HG03520 (cell line): ENCODE data around the gene LSS.
"Not testable (repeated sequence)": the region's sequence is repeated elsewhere in the genome, so short reads cannot be mapped to it uniquely, and the experiment has no call there.

ENCODE experiments used
- ATAC-seq: cut with Tn5 transposase; IDR thresholded peaks from one replicate; pipeline ENCODE4 v1.9.1; 2021; ENCODE audit warnings: mild to moderate bottlenecking, moderate library complexity; ENCODE audit not compliant: unreplicated experiment

The LSS gene

DNA sequence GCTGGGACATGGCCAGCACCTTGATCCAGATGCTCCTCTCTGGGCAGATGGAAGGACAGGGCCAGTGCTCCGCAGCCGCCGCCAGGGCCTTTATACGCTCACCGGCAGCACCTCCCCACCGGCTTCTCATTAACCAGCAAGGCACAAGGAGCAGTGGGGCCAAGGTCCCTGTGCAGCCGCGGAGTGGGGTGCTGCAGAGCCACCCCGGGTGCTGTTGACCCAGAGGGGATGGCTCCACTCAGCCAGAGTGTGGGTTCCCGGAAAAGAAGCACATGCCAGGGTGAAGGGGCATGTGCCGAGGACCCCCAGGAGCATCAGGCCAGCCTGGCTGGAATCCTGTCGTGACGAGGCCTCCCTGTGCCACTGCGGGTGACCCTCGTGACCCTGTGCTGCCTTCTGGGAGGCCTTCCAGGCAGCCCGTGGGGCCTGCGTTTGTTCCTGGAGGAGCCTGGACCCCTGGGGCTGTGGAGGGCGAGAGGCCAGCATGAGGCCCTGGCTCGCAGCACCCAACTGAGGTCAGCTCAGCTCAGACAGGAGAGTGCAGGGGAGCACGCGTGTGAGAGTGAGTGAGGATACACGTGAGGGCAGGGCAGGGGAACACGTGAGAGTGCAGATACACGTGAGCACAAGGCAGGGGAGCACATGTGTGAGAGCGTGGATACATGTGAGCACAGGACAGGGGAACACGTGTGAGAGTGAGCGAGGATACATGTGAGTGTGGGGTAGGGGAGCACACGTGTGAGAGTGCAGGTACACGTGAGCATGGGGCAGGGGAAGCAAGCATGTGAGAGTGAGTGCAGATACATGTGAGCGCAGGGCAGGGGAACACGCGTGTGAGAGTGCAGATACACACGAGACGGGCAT is 72.8 kb downstream of the LSS start, which contains the start of gene FTCD:
FTCD (minus strand) TSS at position 66 of the 864 bp plus-strand sequence; CDS start at position 10, 56 bp downstream.
- no peak for ATAC-seq

- no peak for ATAC-seq
Measured at GRCh38 chr21:46154955-46155513, 73.5 kb downstream of the LSS start.

DNA sequence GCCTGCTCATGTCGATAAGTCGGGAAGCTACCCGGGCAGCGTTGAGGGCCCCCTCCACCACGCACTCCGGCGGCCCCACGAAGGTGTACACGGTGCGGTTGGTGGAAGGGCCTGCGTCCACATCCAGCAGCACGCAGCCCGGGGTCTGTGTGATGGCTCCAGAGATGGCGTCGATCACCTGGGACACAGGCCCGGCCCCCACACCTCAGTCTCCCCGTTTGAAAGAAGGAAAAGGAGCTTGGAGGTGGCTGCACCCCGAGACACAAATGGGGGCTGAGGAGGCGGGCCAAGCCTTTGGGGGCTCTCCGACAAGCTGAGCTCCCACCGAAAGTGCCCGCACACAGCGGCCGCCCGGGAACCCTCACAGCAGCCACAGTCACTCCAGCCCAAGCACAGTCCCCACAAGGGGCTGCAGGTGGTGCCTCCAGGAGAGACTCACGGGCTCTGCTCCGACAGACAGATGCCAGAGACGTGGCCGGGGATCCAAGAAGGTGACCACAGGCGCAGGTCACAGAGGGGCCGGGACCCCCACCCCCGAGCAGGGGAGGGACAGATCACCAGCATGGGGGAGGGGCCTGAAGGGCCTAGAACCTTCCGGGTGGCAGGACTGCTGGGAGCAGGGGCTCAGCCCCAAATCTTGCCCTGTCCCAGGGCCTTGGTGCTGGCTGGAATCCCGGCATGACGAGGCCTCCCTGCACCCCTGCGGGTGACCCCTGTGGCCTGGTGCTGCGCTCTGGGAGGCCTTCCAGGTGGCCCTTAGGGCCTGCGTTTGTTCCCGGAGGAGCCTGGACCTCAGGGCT is 74.2 kb downstream of the LSS start:
- no peak for ATAC-seq

- no peak for ATAC-seq
Measured at GRCh38 chr21:46153247-46154154, 75.1 kb downstream of the LSS start.

DNA sequence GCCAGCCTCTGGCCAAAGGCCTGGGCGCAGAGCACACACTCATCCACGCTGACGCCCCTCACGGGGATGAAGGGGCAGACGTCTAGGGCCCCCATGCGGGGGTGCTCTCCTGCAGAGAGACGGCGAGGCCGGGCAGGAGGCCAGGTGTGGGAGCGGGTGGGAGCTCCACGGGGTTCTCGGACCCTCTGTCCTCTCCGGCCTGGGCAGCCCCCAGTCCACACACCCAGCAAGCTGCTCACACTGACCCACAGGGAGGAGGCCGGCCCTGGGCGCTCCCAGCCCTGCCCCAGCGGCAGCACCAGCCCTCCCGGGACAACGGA is 75.7 kb downstream of the LSS start:
- ATAC-seq: no peak

DNA sequence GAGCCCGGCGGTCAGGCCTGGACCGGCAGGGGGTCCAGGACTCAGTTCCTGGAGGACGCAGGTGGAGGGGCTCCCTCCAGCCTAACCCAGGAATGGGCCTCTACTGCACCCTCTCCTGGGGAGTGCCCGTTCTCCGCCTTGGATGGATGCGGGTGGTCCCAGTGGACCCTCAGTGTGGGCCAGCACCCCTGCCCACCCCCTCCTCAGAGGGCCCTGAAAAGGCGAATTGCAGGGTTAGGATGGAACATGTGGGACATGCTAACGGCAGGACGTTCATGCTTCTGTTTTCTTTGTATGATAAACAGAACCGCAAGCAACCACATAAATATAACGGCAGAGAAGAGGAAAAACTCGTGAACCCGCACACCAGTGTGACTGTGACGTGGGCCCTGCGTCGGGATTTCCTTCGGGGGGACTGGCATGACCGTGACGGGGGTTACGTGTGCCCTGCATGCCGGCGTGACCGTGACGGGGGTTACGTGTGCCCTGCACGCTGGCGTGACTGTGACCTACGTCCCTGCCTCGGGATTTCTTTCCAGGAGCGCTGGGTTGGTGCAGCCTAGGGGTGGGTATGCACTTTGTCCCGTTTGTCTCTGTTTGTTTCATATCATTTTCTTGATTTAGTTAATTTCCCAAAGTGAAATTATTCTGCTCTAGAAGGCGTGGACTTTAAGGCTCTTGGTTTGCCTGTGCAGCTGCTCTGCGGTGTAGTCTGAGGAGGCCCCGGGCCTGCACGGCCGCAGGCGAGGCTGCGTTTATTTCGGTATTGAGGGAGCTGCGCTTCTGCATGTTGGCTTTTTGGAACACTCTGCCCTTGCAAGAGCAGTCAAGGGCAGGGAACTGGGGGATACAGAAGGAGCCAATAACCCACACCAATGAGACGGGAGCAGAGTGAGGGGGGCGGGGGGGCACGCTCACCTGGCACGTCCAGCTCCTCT is 76.3 kb downstream of the LSS start:
- no peak for ATAC-seq

GRCh38 chr21:46151261-46151988 is 77.1 kb downstream of the LSS start:
- ATAC-seq: no peak

DNA sequence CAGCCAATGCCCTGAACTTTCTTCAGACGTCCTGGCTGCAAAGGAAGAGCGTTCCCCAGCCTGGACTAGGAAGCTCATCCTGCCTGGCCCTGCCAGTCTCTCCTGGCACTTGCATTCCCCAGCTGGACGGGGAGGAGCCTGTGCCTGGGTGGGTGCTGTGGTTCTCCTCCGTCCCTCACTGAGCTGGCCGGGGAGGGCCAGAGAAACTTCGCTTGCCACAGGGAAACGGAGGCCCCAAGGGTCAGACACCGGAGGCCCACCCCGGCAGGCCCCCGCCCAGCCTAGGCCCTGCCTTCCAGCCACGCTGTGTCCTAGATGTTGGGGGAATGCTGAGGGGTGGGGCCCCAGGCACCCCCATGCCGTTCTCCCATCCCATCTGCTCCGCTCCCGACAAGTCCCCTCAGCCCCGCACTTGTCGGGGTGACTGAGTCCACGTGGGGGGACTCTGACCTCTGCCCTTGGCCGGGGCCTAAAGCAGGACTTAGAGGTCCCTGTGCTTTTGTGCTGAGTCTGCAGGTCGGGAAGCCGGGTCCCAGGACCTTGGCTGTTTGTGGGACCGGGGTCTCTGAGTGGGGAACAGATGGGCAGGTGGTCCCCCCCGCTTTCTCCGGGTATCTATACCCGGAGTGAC is 78.0 kb downstream of the LSS start:
- no peak for ATAC-seq

GRCh38 chr21:46150073-46150472 is 78.5 kb downstream of the LSS start:
- no peak for ATAC-seq

DNA sequence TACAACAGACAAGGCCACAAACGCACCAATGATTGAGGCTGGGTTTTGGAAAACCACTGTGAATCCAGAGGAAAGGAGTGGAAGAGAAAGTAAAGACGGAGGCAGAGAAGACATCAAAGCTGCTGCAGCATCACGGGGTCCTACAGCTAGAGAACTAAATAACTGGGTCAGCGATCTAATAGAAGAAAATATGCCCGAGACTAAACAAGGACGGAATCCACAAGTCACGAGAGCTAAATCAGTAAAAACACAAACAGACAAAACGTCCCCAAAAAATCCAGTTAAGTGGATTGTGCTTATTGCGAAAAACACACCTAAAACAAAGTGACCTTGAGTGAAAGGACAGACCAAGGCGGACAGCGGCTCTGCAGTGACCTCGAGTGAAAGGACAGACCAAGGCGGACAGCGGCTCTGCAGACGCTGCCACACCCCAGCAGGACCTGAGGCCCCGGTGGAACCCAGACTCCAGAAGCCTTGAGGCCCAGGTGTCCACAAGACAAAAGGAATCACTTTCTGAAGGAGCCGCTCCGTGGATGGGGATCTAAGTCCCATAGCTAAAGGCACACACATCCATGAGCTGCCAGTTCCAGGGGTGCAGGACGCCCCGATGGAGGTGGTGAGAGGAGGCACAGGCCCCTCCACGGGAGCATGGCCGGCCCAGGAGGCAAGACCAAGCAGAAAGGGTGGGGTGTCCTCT is 79.2 kb downstream of the LSS start:
- no peak for ATAC-seq

- no peak for ATAC-seq
Measured at GRCh38 chr21:46148106-46148505, 80.5 kb downstream of the LSS start.

- not testable (repeated sequence) for ATAC-seq
Measured at GRCh38 chr21:46147429-46147828, 81.1 kb downstream of the LSS start.

- no peak for ATAC-seq
Measured at GRCh38 chr21:46146856-46147255, 81.7 kb downstream of the LSS start.

DNA sequence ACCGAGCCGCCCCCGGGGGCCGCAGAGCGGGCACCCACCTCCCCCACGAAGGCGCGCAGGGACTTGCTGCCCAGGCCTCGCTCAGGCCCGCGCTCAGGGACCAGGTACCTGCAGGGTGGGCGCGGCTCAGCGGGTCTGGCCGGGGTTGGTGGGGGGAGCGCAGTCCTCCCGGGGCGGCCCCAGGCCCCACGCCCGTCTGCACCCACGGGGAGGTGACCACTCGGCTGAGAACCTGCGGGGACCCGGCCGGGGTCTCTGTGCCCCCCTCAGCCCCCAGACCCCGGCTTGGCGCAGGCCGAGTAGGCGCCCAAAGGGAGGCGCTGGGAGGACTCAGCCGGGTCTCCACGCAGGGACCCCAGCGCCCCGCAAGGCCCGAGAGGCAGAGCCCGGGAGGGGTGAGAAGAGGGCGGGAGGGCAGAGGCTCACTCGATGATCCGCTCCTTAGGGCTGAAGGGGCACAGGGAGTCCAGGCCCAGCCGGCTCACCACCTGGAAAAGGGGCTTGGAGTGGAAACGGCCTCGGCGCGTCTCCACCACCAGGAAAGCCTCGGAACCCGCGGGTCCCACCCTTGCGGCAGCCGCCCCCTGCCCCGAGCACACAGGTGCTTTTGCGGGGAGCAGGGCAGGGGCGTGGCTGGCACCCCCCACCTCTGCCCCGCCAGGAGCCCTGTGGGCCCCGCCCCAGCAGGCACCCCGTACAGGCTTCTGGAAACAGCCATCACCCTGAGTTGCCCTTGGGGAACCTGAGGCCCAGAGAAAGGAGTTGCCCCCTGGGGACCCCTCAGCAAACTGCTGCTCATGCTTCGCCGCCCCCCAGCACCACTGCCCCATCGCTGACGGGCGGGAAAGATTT is 82.5 kb downstream of the LSS start:
- no peak for ATAC-seq

DNA sequence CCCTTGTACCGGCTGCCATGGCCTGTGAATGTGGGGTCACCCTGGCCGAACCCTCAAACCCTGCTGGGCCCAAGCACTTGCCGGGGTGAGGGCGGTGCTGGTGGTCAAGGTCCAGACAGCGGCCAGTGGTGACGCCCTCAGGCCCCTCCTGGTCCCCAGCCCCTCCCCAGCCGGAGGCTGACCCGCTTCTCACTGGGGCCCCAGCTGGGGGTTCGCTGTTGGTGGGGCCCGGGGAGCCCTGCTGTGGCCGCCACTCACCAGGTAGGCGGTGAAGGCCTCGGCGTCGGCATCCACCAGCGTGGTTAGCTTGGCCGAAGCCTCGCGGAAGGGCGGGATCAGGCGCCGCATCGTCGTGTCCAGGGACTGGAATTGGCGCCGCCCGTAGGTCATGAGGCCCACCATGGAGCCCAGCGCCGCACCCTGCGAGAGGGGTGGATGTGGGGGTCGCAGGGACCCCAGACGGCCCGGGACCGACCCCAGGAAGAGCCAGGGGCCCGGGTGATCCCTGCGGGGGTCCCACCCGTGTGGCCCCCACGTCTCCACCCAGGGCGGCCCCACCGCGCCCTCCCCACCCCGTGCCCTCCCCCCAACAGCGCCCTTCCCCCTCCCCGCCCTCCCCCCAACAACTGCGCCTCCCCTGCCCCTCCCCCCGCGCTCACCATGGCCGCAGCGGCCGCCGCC is 83.3 kb downstream of the LSS start:
- no peak for ATAC-seq

DNA sequence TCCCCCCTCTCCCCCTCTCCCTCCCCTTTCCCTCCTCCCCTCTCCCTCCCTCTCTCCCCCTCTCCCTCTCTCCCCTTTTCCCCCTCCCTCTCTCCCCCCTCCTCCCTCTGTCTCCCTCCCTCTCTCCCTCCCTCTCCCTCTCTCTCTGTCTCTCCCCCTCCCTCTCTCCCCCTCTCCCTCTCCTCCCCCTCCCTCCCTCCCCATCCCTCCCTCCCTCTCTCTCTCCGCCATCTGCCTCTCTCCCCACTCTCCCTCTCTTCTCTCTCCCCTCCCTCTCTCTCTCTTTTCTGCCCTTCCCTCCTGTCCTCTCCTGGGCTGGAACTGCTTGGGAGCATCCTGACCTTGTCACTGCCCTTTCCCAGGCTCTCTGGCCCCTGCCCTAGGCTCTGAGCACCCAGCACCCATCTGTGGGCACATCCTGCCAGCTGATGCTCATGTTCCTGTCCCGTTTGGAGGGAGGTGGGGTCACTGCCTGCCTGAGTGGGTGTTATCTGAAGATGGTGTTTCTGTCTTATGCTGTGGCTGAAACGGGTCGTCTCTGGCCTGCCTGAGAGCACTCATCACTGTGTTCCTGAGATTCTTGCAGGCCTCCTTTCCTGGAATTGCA is 84.0 kb downstream of the LSS start:
- ATAC-seq: no peak
